GM18520 (cell line): ENCODE data around the gene GPR37L1.
"Not testable (repeated sequence)": the region's sequence is repeated elsewhere in the genome, so short reads cannot be mapped to it uniquely, and the experiment has no call there.

Experiments
- ATAC-seq: cut with Tn5 transposase; IDR thresholded peaks from one replicate; pipeline ENCODE4 v1.9.1; 2021; ENCODE audit not compliant: unreplicated experiment

GPR37L1 gene

DNA sequence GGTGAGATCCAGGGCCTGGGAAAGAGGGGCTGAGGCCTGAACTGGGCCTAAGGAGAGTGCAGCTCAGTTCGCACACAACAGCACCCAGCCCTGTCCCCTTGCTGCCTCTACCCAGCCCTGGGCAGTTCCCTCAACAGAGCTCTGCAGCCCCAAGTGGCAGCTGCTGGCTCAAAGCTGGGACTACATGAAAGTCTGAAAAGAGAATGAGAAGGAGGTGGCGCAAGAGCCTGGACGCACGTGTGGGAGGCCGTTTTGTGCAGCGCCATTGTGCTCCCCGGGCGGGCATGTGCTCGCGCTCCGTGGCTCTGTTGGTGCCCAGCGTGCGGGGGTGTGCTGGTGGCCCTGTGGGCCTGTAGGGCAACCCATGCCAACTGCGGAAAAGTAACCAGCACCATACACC lies 10.3 kb downstream of the GPR37L1 start:
- ATAC-seq = no peak

DNA sequence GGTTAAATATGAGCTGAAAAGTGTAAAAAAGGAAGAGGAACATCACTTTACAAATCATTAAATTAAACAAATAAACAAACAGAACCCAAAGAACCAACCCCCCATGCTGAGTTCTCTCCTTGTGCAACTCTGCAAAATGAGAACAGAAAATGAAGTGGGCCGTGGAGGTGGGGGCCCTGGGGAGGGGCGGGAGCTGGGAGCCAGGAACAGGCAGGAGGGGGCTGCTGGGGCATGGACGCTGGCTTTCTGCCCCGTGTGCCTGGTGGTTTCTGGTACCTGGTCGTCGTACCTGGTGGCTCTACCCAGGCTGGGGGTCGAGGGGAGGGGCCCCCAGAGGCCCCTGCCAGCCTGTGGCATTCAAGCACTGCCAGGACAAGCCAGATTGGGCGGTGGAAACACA lies 10.8 kb downstream of the GPR37L1 start:
- no peak for ATAC-seq

DNA sequence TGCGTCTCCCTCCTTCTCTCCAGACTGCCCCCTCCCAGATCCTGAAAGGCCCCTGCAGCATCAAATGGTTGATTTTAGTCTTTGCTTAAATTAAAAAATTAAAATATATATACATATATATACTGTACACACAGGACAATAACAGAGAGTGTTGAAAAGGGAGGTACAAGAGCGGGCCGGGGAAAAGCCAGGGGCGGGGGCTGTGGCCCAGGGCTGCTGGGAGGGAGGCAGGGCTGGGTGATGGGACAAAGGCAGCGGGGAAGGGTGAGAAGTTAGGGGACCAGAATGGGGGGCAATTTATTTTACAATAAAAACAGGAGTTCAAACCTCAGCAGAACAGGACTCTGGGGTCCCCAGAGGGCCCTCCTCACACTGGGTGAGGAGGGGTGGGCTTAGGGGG lies 11.3 kb downstream of the GPR37L1 start:
- ATAC-seq = no peak

DNA sequence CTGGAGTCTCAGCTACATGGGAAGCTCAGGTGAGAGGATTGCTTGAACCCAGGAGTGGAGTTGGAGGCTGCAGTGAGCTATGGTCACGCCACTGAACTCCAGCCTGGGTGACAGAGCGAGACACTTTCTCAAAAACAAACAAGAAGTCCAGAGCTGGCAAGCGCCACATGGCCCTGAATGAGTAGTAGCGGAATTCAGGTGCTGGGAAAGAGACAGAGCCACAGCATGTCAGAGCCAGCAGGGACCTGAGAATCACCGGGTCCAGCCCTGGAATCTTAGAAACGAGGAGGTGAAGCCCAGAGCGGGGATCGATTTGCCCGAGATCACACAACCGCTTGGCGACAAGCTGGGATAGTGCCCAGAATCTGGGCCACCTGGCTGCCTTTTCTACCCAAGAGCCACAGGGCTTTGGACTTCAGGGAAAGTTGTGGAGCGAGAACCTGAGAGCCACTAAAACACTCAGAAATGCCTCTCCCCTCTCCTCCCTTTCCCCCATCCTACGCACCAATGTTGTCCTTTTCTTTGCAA lies 12.0 kb downstream of the GPR37L1 start:
- no peak for ATAC-seq

DNA sequence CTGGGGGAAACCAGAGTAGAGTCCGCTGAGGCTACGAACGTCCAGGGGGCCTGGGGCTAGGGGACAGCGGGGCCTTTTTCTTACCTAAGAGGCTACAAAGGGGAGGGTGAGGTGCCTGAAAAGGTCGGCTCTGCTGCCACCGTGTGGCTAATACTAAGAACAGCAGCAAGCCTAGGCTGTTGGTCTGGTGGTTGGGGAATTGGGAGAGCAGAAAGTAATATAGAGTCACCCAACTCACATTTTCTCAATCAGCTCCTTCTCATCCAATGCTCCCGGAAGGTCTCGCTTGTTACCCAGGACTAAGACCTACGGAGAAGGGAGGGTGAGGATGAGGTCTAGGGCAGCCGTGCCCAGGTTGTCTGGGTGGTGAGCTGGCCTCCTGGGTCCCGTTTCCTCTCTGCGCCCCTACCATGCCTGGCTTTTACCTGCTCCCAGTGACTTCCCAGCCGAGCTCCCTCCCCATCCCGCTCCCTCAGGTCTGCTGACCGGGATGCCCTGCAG lies 12.6 kb downstream of the GPR37L1 start:
- no peak for ATAC-seq

DNA sequence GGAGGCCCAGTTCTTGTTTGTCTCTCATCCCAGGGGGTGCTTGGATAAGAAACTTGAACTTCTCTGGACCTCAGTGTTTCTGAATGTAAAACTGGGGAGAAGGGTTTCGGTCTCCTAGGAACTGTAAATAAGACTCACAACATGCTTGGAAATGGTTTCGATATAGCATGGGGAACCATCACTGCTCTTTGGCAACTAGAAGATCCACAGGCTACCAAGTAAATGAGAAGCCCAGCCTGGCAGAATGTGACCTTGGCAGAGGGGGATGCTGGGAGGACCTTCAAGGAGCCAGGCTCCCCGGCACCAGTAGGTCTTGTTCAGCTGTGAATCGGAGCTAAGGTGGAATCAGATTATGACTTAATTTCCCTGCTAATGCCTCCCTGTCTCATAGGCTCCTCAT lies 18.1 kb downstream of the GPR37L1 start:
- ATAC-seq = no peak

DNA sequence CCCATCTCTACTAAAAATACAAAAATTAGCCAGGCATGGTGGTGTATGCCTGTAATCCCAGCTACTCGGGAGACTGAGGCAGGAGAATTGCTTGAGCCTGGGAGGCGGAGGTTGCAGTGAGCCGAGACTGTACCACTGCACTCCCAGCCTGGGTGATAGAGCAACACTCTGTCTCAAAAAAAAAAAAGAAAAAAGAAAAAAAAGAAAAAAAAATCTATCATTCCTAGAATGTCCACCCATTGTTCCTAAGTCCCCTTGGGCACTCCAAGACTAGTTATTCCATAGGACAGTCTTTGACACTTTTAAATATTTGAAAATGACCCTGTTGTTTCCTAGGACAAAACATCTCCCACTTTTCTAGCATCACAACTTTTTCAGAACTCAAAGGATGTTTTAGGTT lies 18.8 kb downstream of the GPR37L1 start:
- ATAC-seq = not testable (repeated sequence)

DNA sequence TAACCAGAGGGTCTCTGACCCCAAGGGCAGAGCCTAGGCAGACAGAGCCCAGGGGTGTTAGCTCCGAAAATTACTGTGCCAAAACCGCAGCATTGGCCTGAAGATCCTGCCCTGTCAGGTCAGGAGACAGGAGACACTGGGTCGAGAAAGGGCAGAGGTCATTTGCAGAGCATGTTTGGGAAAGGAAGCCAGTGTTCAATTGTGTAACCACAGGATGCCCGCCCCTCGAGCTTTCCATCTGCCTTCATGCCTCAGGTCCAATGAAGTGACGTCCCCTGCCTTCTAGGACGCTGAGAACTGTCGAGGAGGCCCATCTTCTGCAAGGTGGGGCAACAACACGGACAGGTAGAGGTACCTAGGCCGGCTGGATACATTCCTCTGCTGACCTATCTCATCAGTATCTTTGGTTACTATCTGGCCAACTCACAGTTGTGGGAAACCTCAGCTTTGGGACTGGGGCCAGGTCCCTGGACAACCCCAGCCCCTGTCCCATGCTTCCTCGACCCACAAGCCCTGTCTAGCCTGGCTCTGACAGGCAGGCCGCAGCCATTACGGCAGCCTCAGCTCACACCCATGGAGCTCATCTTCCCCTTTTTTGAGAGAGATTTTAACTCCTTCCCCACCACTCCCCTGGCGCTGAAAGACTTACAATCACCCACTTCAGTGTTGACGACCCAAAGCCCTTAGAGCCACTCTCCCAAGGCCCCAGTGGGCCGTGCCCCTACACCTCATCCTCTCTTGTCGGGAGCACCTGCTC lies 20.5 kb downstream of the GPR37L1 start:
- ATAC-seq = no peak

DNA sequence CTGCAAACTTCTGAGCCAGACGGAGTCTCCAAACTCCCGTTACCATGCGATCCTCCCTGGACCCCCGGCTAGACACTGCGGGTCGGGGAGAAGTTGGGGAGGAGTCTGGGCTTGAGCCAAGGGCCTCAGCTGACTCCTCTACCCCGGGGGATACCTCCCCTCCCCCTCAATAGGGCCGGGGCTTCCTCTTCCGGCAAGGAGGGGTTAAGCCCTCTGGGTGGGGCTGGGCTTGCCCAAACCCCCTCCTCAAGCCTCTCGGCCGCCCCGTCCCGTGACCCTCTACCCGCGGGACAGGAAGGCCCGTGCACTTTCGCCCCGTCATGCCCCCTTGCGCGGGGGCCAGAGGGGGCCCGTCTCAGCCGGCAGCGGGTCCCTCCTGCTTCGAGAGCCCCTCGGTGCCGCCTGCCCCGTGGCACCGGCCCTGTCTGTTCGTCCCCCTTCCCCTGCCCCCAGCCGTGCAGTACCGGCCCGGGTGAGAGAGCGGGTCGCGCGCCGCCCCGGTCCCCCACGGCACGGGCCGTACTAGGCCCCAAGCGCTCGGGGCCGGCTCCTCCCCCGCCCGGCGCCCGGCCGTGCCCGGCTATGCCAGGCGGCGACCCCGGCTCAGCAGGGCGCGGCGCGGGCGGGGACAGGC lies 21.2 kb downstream of the GPR37L1 start:
- no peak for ATAC-seq

DNA sequence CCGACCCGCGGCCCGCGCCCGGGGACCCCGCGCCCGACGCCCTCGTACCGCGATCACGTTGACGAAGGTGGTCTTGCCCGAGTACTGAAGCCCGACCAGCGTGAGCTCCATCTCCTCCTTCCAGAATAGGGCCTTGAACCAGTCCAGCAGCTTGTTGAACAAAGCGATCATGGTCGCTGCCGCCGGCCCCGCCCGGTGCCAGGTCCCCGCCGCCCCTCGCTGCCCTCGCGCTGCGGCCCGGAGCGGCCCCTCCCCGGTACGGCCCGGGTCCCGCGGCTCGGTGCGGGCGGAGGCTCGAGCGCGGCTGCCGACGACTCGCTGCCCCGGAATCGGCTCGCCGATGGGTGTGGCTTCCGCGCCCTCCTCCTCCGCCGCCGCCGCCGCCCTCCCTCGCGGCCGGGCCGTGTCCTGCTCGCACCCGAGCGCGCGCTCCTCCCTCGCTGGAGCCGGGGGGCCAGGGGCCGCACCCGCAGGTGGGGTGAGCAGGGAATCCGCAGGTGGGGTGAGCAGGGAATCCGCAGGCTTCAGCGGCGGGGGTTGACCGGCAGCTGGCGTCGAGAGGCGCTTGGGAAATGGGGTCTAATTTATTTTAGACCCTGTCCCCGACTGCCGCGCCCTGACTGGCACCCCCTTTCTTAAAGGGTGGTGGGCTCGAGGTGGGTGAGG lies 21.8 kb downstream of the GPR37L1 start, which contains the start of gene ARL8A:
TSS of gene ARL8A (minus strand) at position 336 of the 666 bp plus-strand sequence. CDS start at position 171, 165 bp downstream.
- ATAC-seq = no peak

DNA sequence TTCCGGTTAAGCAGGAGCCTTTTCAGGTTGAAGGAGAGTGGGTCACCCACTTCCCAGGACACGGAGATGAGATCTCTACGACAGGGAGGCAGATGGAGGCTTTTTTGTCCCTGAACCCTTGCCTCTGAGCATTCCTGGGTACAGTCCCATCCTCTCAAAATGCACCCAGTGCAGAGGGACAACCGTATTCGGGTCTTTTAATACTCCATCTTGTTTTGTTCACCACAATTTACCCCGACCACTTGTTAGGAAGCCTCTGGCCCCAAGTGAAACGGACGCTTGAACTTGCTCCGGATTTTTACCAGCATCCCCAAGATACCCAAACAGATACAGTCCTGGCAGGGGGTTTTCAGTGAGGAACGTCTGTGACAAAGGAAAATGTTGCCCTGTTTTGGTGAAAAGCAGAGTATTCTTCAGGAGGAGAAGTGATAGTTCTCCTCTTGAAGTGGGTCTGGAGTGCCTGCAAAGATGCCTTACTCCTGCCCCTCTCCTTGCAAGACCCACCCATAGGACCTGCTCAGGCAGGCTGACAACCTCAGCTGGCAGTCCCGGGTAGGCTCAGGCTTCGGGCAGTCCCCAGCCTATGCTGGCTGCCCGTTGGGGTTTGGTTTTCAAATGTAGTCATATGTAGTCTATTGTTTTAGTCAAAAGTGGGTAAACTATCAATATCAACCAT lies 22.5 kb downstream of the GPR37L1 start:
- ATAC-seq = no peak

DNA sequence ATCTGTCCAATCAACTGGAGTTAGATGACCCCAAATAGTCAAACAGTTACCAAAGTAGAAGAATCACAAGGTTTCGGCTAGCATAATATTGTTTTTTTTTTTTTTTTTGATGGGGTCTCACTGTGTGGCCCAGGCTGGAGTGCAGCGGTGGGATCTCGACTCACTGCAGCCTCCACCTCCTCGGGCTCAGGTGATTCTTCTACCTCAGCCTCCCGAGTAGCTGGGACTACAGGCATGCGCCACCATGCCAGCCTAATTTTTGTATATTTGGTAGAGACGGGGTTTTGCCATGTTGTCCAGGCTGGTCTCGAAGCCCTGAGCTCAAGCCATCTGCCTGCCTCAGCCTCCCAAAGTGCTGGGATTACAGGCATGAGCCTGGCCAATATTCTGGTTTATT lies 23.0 kb downstream of the GPR37L1 start:
- not testable (repeated sequence) for ATAC-seq

DNA sequence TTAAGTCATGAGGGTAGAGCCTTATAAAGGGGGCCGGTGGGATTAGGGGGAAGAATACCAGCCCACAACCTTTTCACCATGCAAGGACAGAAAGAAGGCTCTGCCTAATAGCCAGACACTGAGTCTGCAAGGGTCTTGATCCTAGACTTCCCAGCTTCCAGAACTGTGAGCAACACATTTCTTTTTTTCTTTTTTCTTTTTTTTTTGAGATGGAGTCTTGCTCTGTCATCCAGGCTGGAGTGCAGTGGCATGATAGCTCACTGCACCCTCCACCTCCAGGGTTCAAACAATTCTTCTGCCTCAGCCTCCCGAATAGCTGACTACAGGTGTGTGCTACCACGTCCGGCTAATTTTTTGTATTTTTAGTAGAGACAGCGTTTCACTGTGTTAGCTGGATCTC lies 23.6 kb downstream of the GPR37L1 start:
- ATAC-seq = no peak

DNA sequence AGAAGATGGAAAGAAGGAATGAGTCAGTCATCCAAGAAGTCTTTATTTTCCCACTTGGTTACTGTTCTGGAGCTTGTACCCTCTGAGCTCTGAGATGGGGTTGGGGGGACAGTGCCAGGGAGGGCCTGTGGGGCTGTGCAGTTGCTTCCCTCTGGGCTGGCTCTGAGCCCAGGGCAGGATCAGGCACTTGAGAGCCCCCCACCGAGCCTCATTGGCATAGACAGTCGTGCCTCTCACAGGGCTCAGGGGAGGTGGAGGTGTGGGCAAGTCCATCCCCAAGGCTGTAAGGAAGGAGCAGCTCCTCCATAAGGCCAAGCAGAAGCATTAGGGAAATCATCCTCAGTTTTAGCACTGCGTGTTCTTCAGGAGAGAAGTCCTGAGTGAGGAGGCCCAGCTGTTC lies 24.3 kb downstream of the GPR37L1 start:
- no peak for ATAC-seq

DNA sequence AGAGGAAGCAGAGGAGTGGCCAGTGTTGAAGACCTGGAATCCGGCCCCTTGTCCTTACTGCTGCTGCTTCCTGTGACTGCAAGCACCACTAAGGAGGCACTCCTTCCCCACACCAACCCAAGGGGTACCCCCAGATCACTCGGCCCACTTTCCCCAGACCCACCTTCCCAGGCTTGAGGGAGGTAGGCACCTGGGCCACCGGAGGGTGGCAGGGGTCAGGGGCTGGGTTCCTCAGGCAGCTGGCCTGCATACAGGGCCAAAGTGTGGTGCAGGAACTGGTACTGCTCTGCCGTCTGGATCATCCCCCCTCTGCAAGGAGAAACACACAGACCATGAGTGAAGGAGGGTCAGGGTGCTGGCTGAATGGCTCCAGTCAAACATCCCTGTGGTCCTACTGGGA lies 25.7 kb downstream of the GPR37L1 start:
- no peak for ATAC-seq

DNA sequence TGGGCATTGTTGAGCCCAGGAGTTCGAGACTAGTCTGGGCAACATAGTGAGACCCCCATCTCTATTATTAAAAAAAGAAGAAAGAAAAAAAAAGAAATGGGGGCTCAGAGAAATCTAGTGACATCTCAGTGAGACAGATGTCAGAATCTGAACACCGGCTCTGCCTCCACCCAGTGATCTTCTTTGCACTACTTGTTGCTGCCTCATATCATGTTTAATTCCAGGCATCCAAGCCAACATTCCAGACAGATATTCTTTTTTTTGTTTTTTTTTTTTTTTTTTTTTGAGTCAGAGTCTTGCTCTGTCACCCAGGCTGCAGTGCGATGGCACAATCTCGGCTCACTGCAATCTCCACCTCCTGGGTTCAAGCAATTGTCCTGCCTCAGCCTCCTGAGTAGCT lies 26.8 kb downstream of the GPR37L1 start:
- ATAC-seq = no peak

DNA sequence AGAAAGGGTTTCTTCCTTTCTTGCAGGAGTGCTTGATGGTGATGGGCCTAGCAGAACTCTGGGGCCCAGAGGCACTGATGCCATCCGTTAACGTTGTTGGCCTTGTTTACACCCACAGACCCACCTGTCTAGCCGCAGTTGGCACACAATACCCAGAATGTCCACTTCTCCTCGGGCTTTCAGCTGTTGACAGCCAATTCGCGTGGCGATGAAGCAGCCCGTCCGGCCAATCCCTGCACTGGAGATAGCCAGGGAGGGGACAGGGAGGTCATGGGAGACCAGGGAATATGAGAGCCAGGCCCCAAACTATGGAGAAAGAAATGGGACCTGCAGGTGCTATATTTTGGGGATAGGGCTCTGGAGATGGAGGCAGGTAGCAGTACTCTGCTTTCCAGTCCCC lies 27.5 kb downstream of the GPR37L1 start:
- no peak for ATAC-seq

DNA sequence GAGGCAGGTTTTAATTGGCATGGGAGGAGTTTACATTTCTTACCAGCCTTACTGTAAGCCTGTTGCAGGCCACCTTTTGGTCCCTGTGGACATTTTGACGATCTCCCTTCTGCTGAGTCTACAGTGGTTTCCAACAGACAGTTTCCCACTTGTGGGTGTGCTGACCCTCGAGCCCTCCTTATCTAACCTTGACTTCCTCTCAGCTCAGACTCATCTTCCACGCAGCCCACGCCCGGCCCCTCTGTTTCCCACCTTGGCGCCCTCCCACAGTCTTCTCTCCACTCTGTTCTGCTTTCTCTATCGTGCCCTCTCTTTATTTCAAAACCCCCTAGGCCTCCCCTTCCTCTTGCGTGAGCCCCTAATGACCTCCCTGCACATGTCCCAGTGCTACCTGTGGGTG lies 27.9 kb downstream of the GPR37L1 start:
- ATAC-seq = no peak

DNA sequence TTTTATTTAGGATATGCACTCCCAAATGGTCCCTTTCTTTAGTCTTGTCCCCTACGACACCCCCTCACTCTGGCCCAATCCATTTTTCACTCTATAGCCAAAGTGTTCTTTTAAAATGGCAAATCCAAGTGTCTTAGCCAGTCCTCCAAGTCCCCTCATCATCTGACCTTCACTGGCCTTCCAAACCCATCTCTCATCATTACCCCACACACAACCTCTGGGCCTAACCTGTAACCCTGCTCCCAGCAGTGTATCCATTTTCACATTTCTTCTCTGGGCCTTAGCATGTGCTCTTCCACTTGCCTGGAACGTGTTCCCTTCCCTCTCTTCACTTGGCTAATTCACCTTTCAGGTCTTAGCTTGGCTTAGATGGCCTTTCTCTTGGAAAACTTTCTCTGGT lies 28.3 kb downstream of the GPR37L1 start:
- no peak for ATAC-seq

DNA sequence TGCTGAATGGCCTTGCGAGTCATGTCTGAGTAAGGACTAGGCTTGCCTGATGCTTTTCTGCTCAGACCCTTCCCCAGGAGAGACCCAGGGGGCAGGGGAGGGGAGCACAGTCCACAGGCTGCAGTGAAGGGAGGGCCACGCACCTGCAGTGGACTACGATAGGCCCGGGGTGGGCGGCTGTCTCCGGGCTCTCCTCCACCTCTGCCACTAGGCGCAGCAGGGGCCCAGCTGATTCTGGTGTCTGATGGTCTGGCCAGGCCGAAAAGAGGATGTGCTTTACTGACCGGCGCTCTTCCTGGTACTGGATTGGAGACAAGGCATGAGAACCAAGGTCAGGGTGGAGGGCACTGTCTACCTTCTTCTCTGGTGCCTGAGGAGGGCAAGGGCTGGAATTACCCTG lies 29.7 kb downstream of the GPR37L1 start:
- no peak for ATAC-seq

DNA sequence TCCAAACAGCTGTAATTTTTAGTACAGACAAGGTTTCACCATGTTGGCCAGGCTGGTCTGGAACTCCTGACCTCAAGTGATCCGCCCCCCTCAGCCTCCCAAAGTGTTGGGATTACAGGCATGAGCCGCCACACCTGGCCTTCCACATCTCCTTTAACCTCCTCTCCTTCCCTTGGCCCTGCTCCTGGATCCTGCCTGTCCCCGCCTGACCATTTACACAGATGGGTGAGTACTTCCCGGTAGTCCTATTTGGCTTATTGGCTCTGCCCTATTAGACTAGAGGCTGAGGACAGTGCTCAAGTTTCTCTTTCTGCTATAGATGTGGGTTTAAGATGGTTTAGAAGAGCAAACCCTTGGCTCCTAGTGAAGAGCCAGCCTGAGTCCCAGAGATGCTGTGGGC lies 30.6 kb downstream of the GPR37L1 start:
- ATAC-seq = no peak
